ENCODE data around the gene PPRC1. TPM values are rescaled to one million over a fixed set of nuclear protein-coding genes. Genes with fewer than 3 reads are reported as not detected.

The PPRC1 gene
- total and polyA plus RNA-seq, 2 experiments from 2014 or later, result 43.2 to 67.5 TPM

- ATAC-seq, result peak; percentile 64
- H3K4me1 Mint-ChIP-seq, result peaks cover 66% of the 10 kb centered on the region
- TF ChIP-seq POLR2AphosphoS5 (IDR thresholded peaks at IDR 0.05; ENCODE audit: low read depth) (peak; percentile 96), ZNF331 (CRISPR knock-in tag; IDR thresholded peaks at IDR 0.05; ENCODE audit: low read depth) (no peak), EZH2phosphoT487 (IDR thresholded peaks at IDR 0.05; ENCODE audit: unreplicated experiment) (no peak), JUNB (IDR thresholded peaks at IDR 0.05; ENCODE audit: unreplicated experiment) (no peak), ZNF114 (CRISPR knock-in tag; IDR thresholded peaks at IDR 0.05) (no peak), STAT1 (IDR thresholded peaks at IDR 0.05; ENCODE audit: unreplicated experiment) (no peak), REST (IDR thresholded peaks at IDR 0.05; ENCODE audit: unreplicated experiment) (no peak), NANOG (IDR thresholded peaks at IDR 0.05; ENCODE audit: borderline replicate concordance) (no peak), ETS1 (IDR thresholded peaks at IDR 0.05) (peak; percentile 61; the same call in 1 of the 2 replicates), ZNF462 (CRISPR knock-in tag; IDR thresholded peaks at IDR 0.05) (no peak), CREB1 (CRISPR knock-in tag; IDR thresholded peaks at IDR 0.05; ENCODE audit: low read depth) (no peak), EZH2 (IDR thresholded peaks at IDR 0.05; ENCODE audit: low read depth, unreplicated experiment) (no peak), CTCF (conservative IDR thresholded peaks at IDR 0.05; ENCODE audit: low read depth in 2 of 2) (no peak)
These were observed 17.8 kb upstream of the PPRC1 start for GRCh38 chr10:102114861-102115618.

More at GRCh38 chr10:102114861-102115618, 17.8 kb upstream of the PPRC1 start:
- H3K9me3 Mint-ChIP-seq, result no peaks in the 10 kb centered on the region; the same call in 1 of the 3 replicates
- peak; percentile 97 for DNase-seq (ENCODE audit: low spot score)
- Histone ChIP-seq H3F3A (replicated peaks; ENCODE audit: low read depth) (peaks cover 20% of the 10 kb centered on the region; the same call in 1 of the 2 replicates), H3K79me2 (replicated peaks; ENCODE audit: insufficient read depth) (peaks cover 86% of the 10 kb centered on the region), H3K4me1 (ENCODE audit: insufficient read depth) (peaks cover 54% of the 10 kb centered on the region), H3K4me2 (peak overlapping the region; percentile 80), H3K36me3 (ENCODE audit: insufficient read depth) (peaks cover 13% of the 10 kb centered on the region), H3K9me2 (ENCODE audit: insufficient read depth) (no peaks in the 10 kb centered on the region), H2AFZ (no peak overlapping the region), H3K27me3 (ENCODE audit: insufficient read depth) (no peaks in the 10 kb centered on the region), H4K20me1 (replicated peaks; ENCODE audit: insufficient read depth) (peaks cover 28% of the 10 kb centered on the region), H3K27ac (ENCODE audit: low read depth) (peak overlapping the region; percentile 95), H3K4me3 (peak overlapping the region; percentile 95)
- peak overlapping the region; percentile 88 for H3K27ac Mint-ChIP-seq
- peaks cover 29% of the 10 kb centered on the region for H3K36me3 Mint-ChIP-seq (ENCODE audit: low read depth)
- peak overlapping the region; percentile 89 for H3K4me3 Mint-ChIP-seq
- H3K27me3 Mint-ChIP-seq (ENCODE audit: insufficient read depth, low read depth, poor library complexity), result peaks cover 20% of the 10 kb centered on the region
